ENCODE results near the gene RAE1. TPM values are rescaled to one million over a fixed set of nuclear protein-coding genes. Genes with fewer than 3 reads are reported as not detected.
A peak's percentile ranks its signal among the peaks of the same experiment; 100 is the strongest.

RAE1 gene
- total RNA-seq, 1 donor from 2014 or later = 44.6 TPM

DNA sequence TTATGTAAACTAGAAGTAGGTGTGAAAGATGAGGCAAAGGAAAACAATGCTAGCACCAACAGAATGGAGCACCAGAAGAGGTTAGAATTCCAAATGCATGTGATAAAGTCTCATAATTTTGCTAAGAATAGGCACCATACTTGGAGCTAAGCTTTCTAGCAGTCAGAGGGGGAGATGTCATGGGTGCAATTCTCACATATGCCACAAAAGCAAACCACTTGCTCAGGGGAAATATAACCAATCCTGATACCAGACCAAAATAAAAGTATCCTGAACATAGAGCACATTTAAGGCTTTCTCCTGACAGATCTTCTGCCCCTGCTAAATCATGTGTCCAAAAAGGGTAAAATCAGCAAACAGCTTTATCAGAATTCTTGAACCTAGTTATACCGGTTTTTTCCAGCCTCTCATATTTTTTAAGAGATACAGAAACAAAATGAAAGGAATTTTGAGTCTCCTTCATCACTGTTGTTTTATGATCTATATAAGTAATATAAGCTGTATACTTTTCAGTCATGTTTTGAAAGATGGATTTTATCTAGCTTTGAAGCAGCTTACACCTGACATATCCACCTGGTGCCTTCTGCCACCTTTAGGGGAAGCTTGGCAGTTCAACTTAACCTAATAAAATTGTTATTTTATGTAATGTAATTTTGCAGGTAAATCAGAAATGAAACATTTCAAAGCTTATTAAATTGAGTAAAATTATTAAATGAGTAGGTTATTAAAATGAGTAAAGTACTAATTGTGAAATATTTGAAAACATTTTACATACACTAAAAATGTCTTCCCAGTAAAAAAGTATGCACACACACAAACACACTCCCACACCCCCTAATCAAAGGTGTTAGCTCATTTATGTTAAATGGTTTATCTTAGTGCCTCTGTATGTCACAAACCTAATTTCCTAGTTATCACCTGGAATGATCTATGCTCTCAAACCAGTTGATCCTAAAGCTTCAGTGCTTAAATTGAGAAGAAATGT is 18.7 kb upstream of the RAE1 start:
- Mint-ChIP-seq H3K4me3 (ENCODE audit: low read depth) (no peak overlapping the region), H3K9me3 (ENCODE audit: low read depth) (no peaks in the 10 kb centered on the region), H3K36me3 (ENCODE audit: insufficient read depth) (no peaks in the 10 kb centered on the region), H3K4me1 (ENCODE audit: low read depth) (no peaks in the 10 kb centered on the region), H3K27ac (no peak overlapping the region), H3K27me3 (peaks cover 29% of the 10 kb centered on the region)
- TF ChIP-seq, protein P1, sequence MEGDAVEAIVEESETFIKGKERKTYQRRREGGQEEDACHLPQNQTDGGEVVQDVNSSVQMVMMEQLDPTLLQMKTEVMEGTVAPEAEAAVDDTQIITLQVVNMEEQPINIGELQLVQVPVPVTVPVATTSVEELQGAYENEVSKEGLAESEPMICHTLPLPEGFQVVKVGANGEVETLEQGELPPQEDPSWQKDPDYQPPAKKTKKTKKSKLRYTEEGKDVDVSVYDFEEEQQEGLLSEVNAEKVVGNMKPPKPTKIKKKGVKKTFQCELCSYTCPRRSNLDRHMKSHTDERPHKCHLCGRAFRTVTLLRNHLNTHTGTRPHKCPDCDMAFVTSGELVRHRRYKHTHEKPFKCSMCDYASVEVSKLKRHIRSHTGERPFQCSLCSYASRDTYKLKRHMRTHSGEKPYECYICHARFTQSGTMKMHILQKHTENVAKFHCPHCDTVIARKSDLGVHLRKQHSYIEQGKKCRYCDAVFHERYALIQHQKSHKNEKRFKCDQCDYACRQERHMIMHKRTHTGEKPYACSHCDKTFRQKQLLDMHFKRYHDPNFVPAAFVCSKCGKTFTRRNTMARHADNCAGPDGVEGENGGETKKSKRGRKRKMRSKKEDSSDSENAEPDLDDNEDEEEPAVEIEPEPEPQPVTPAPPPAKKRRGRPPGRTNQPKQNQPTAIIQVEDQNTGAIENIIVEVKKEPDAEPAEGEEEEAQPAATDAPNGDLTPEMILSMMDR (IDR thresholded peaks at IDR 0.05; ENCODE audit: unreplicated experiment) = peak; percentile 61
- DNase-seq (ENCODE audit: low spot score, unreplicated experiment) = no peak

DNA sequence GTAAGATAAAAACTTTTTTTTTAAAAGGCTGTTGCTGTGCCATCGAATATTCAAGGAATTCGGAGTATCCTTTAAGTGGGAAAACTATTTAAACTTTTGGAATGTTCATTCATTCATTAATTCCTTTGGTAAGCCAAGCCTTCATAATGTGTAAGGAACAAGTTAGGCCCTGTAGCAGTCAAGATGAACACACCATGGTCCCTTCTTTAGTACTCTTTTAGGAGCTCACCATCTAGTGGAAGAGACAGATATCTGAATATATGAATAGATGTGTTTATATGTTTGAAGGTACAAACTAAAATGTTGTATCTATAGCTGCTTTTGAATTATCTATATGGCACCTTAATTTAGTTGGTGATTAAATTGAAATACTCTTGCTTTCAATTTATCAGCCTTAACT is 15.7 kb upstream of the RAE1 start:
- Mint-ChIP-seq H3K4me3 (ENCODE audit: low read depth) (no peak overlapping the region), H3K9me3 (ENCODE audit: low read depth) (no peaks in the 10 kb centered on the region), H3K27ac (no peak overlapping the region), H3K36me3 (ENCODE audit: insufficient read depth) (no peaks in the 10 kb centered on the region), H3K4me1 (ENCODE audit: low read depth) (no peaks in the 10 kb centered on the region), H3K27me3 (peaks cover 19% of the 10 kb centered on the region)
- no peak for DNase-seq (ENCODE audit: low spot score, unreplicated experiment)
- TF ChIP-seq, protein P1 (IDR thresholded peaks at IDR 0.05; ENCODE audit: unreplicated experiment) = no peak

DNA sequence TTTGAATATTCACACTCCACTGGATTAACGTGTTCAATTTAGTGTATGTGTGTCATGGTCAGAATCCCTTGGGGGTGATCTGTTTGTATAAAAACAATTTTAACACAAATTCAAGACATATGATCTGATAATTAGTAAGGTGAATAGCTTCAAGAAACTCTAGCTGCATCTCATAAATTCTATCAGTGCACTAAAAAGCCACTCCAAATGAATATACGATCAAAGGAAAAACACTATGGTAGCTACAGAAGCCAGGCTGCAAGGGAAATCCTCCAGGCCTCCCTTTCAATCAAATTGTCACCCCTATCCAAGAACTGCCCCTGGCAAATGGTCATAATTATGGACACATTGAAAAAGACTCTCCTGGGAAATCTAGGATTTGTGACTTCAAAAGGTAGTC is 9.4 kb upstream of the RAE1 start:
- H3K27ac Mint-ChIP-seq = no peak overlapping the region
- no peaks in the 10 kb centered on the region for H3K9me3 Mint-ChIP-seq (ENCODE audit: low read depth)
- no peaks in the 10 kb centered on the region for H3K4me1 Mint-ChIP-seq (ENCODE audit: low read depth)
- no peak overlapping the region for H3K4me3 Mint-ChIP-seq (ENCODE audit: low read depth)
- DNase-seq (ENCODE audit: low spot score, unreplicated experiment) = no peak
- TF ChIP-seq, protein P1 (IDR thresholded peaks at IDR 0.05; ENCODE audit: unreplicated experiment) = no peak
- no peaks in the 10 kb centered on the region for H3K36me3 Mint-ChIP-seq (ENCODE audit: insufficient read depth)
- H3K27me3 Mint-ChIP-seq = peaks cover 14% of the 10 kb centered on the region

DNA sequence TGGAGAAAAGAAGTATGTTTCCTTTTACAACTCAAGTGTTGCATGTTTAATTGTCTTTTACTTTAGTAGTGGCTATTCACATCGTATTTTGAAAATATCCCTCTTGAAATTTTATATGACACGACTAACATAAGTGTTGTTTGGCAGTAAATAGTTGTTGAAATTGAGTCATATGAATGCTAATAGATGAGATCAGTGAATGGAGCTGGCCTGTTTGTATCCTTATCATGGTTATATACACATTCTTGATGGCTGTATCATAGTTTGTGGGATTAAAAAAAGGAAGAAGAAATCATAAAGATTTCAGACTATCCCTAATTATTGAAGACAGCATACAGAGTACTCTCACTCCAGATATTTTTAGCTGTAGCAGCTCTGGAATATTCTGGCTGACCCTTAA is 8.2 kb upstream of the RAE1 start:
- no peak overlapping the region for H3K27ac Mint-ChIP-seq
- peaks cover 14% of the 10 kb centered on the region for H3K27me3 Mint-ChIP-seq
- no peaks in the 10 kb centered on the region for H3K36me3 Mint-ChIP-seq (ENCODE audit: insufficient read depth)
- DNase-seq (ENCODE audit: low spot score, unreplicated experiment) = no peak
- TF ChIP-seq, protein P1 (IDR thresholded peaks at IDR 0.05; ENCODE audit: unreplicated experiment) = no peak
- no peak overlapping the region for H3K4me3 Mint-ChIP-seq (ENCODE audit: low read depth)
- H3K4me1 Mint-ChIP-seq (ENCODE audit: low read depth) = no peaks in the 10 kb centered on the region
- H3K9me3 Mint-ChIP-seq (ENCODE audit: low read depth) = no peaks in the 10 kb centered on the region

DNA sequence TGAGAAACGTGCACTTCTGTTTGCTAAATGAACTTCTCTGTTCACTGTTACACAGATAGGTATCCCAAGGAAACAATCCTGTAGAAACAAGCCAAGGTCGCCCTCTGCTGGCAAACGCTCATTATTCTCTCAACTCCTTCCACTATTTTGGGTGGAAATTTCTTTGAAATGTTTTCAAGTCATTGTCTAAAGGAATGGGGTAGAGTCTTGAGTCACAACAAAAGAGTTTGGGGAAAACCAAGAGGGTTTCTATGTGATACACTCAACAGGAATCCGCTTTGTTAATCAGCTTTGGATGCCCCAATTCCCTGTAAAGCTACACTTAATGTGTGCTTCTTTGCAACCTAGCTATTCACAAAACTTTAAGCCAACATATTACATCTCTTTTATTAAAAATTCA is 4.6 kb upstream of the RAE1 start:
- Mint-ChIP-seq H3K4me3 (ENCODE audit: low read depth) (no peak overlapping the region), H3K27ac (no peak overlapping the region), H3K4me1 (ENCODE audit: low read depth) (no peaks in the 10 kb centered on the region), H3K9me3 (ENCODE audit: low read depth) (no peaks in the 10 kb centered on the region), H3K27me3 (peaks cover 9% of the 10 kb centered on the region), H3K36me3 (ENCODE audit: insufficient read depth) (no peaks in the 10 kb centered on the region)
- TF ChIP-seq, protein P1 (IDR thresholded peaks at IDR 0.05; ENCODE audit: unreplicated experiment) = peak; percentile 86
- peak; percentile 51 for DNase-seq (ENCODE audit: low spot score, unreplicated experiment)

Measured in progenitor cell of endocrine pancreas (in vitro differentiated cells).